B cell (primary cell): Measurements from ENCODE around the gene APH1B. TPM values are rescaled to one million over a fixed set of nuclear protein-coding genes. Genes with fewer than 3 reads are reported as not detected.
A peak's percentile ranks its signal among the peaks of the same experiment; 100 is the strongest.

Experiments
- ATAC-seq: fragments of 200-7000 bp; cut with Tn5 transposase; one replicate; pipeline ENCODE4 v1.10.0; 2021; ENCODE audit warnings: low read depth, mild to moderate bottlenecking, moderate number of reproducible peaks, moderate library complexity
- CTCF ChIA-PET: fragments of 350-600 bp; sonication (Branson Sonifier 250); formaldehyde crosslinking; loops from one replicate; lab custom pipeline; 2021; ENCODE audit warnings: antibody characterized with exemption, inconsistent platforms; lab: Charles Lee
- POLR2A ChIA-PET: fragments of 350-600 bp; sonication (Branson Sonifier 250); formaldehyde crosslinking; loops from one replicate; lab custom pipeline; 2021; ENCODE audit warnings: antibody characterized with exemption; lab: Charles Lee
- DNase-seq: peaks from one replicate; pipeline ENCODE4 v3.0.0; 2013
- H2AFZ ChIP-seq: 2 replicates; pipeline ENCODE4 v1.6.1; 2012; ENCODE audit warnings: mild to moderate bottlenecking, low read depth, low read length; ENCODE audit not compliant: insufficient read depth, poor library complexity, severe bottlenecking
- H3K27ac ChIP-seq, 2 donors: 1 replicate in 1 of 2; 2 replicates in 1 of 2; pipeline ENCODE4 v1.5.1; 2012 to 2013; ENCODE audit warnings: low read length in 2 of 2, mild to moderate bottlenecking in 2 of 2, moderate library complexity in 1 of 2
- H3K27me3 ChIP-seq, 4 experiments: fragments of 200-600 bp in 1 of 4; sonication (generic) in 1 of 4; replicated peaks in 1 of 4; 1 replicate in 2 of 4; 2 replicates in 2 of 4; pipeline versions ENCODE4 v1.6.1 to v1.7.0; 2013 to 2016; ENCODE audit warnings: low read length in 3 of 4, mild to moderate bottlenecking in 2 of 4, mixed read lengths in 1 of 4, moderate library complexity in 1 of 4; ENCODE audit not compliant: insufficient read depth in 4 of 4, control insufficient read depth in 3 of 4; ENCODE audit errors: control extremely low read depth in 1 of 4
- H3K36me3 ChIP-seq, 2 experiments: replicated peaks in 1 of 2; 1 replicate in 1 of 2; 2 replicates in 1 of 2; pipeline versions ENCODE4 v1.6.1 to v1.7.1; 2013; ENCODE audit warnings: low read length in 1 of 2; ENCODE audit not compliant: insufficient read depth in 2 of 2, control insufficient read depth in 1 of 2; ENCODE audit errors: control extremely low read depth in 1 of 2, extremely low read depth in 1 of 2
- H3K4me1 ChIP-seq, 2 donors: fragments of 200-600 bp in 1 of 2; sonication (generic) in 1 of 2; 1 replicate in 1 of 2; 2 replicates in 1 of 2; pipeline versions ENCODE4 v1.5.1 to v1.6.1; 2013 to 2017; ENCODE audit warnings: low read length in 2 of 2; ENCODE audit not compliant: control insufficient read depth in 2 of 2, insufficient read depth in 2 of 2
- H3K4me2 ChIP-seq: replicated peaks from 2 replicates; pipeline ENCODE3; 2012; ENCODE audit warnings: mild to moderate bottlenecking, low read depth, low read length; ENCODE audit not compliant: poor library complexity, severe bottlenecking
- H3K4me3 ChIP-seq, 5 experiments: fragments of 200-600 bp in 1 of 5; sonication (generic) in 1 of 5; 1 replicate in 3 of 5; 2 replicates in 2 of 5; pipeline versions ENCODE4 v1.5.1 to v1.7.0; 2011 to 2016; ENCODE audit warnings: low read length in 4 of 5, mild to moderate bottlenecking in 4 of 5, low read depth in 2 of 5, control low read depth in 1 of 5, moderate library complexity in 1 of 5; ENCODE audit not compliant: insufficient read depth in 1 of 5; ENCODE audit errors: control extremely low read depth in 1 of 5, extremely low read depth in 1 of 5
- H3K79me2 ChIP-seq: fragments of 200-600 bp; sonication (generic); one replicate; pipeline ENCODE4 v1.6.0; 2016; ENCODE audit warnings: low read length; ENCODE audit not compliant: control insufficient read depth, insufficient read depth
- H3K9ac ChIP-seq: fragments of 200-600 bp; sonication (generic); 2 replicates; pipeline ENCODE4 v1.6.1; 2017; ENCODE audit warnings: mild to moderate bottlenecking, low read length, moderate library complexity
- H3K9me3 ChIP-seq, 3 donors: one replicate each; pipeline versions ENCODE4 v1.6.1 to v1.7.1; 2013; ENCODE audit warnings: low read length in 2 of 3; ENCODE audit not compliant: control insufficient read depth in 2 of 3, insufficient read depth in 1 of 3; ENCODE audit errors: control extremely low read depth in 1 of 3
- H4K20me1 ChIP-seq: 2 replicates; pipeline ENCODE4 v1.6.0; 2012; ENCODE audit warnings: mild to moderate bottlenecking, low read length; ENCODE audit not compliant: insufficient read depth, control insufficient read depth, poor library complexity, severe bottlenecking
- H3K27ac Mint-ChIP-seq: one replicate; pipeline ENCODE4 v1.8.0; 2021; ENCODE audit warnings: mixed read lengths
- H3K27me3 Mint-ChIP-seq: one replicate; pipeline ENCODE4 v1.8.0; 2021; ENCODE audit warnings: mixed read lengths
- H3K4me1 Mint-ChIP-seq: one replicate; pipeline ENCODE4 v1.8.0; 2021; ENCODE audit warnings: mixed read lengths
- H3K4me3 Mint-ChIP-seq: one replicate; pipeline ENCODE4 v1.8.0; 2021; ENCODE audit warnings: mixed read lengths
- H3K9me3 Mint-ChIP-seq: one replicate; pipeline ENCODE4 v1.8.0; 2022; ENCODE audit warnings: mixed read lengths; ENCODE audit not compliant: insufficient read depth
- CTCF ChIP-seq: fragments of 200-600 bp; IDR thresholded peaks from one replicate; pipeline ENCODE4 v1.8.0; 2022; ENCODE audit warnings: antibody characterized with exemption, mild to moderate bottlenecking
- EZH2 ChIP-seq: IDR thresholded peaks from 2 replicates; pipeline ENCODE4 v1.6.1; 2012; ENCODE audit warnings: borderline replicate concordance, low read depth, mild to moderate bottlenecking, moderate library complexity, low read length; ENCODE audit not compliant: insufficient read depth, poor library complexity, severe bottlenecking
- WGBS: methylation state at CpG from one replicate; pipeline ENCODE4 v1.1.5; 2013; ENCODE audit warnings: missing lambda C conversion rate; ENCODE audit not compliant: insufficient coverage; 5-methylcytosine and 5-hydroxymethylcytosine counted together
- intact Hi-C: fragments of 100-400 bp; cut with micrococcal nuclease; formaldehyde crosslinking; loops from one replicate; pipeline ENCODE4 v1.10.0; 2022
- polyA plus RNA-seq: library from polyadenylated mRNA; depleted of rRNA; stranded (reverse); fragments of >200 nt; gene quantifications from 2 replicates; pipeline ENCODE4 v1.2.3, GENCODE V29; 2012
- total RNA-seq, 2 donors: library from RNA; stranded (reverse); fragments of 120-200 nt in 1 of 2; gene quantifications; 1 replicate in 1 of 2; 2 replicates in 1 of 2; pipeline versions ENCODE4 v1.2.3 to v1.2.4, GENCODE V29; 2013 to 2022

APH1B gene
- total and polyA plus RNA-seq, 2 donors (not counting 1 experiment from before 2014, with no cell fraction given): 7.6 to 45.2 TPM

GRCh38 chr15:63238171-63238570, 39.2 kb upstream of the APH1B start:
- Histone ChIP-seq H3K4me2 (no peak overlapping the region), H3K4me1 (peaks cover 27 to 29% of the 10 kb centered on the region in 2 donors), H3K27me3 (no peaks in the 10 kb centered on the region), H3K9me3 (peaks cover 0 to 2% (median 0%) of the 10 kb centered on the region in 3 donors), H3K79me2 (peaks cover 92% of the 10 kb centered on the region), H3K27ac (no peak overlapping the region), H4K20me1 (peaks cover 85% of the 10 kb centered on the region), H2AFZ (no peak overlapping the region), H3K9ac (no peak overlapping the region), H3K4me3 (no peak overlapping the region), H3K36me3 (peaks cover 0 to 7% of the 10 kb centered on the region in 2 experiments)
- TF ChIP-seq CTCF: no peak
- no peak for TF ChIP-seq EZH2
- DNase-seq: no peak
- no peak for ATAC-seq
- Mint-ChIP-seq H3K4me1 (peaks cover 65% of the 10 kb centered on the region), H3K27ac (no peak overlapping the region), H3K9me3 (peaks cover 4% of the 10 kb centered on the region), H3K4me3 (no peak overlapping the region), H3K27me3 (no peaks in the 10 kb centered on the region)
- ChIA-PET POLR2A (no interaction called here), CTCF (interaction anchor here (1.1 to 1.3 kb wide), 3 partner anchors 44 to 191 kb away, joined by 3 to 5 read pairs (median 4); partner anchors contain the start of gene RPS27L)
- intact Hi-C loops: no loop called here

- Mint-ChIP-seq H3K4me1 (peaks cover 66% of the 10 kb centered on the region), H3K27me3 (no peaks in the 10 kb centered on the region), H3K27ac (no peak overlapping the region), H3K9me3 (peaks cover 4% of the 10 kb centered on the region), H3K4me3 (no peak overlapping the region)
- Histone ChIP-seq H3K9ac (peak overlapping the region; percentile 22), H4K20me1 (peaks cover 84% of the 10 kb centered on the region), H3K4me1 (peaks cover 27 to 29% of the 10 kb centered on the region in 2 donors), H3K79me2 (peaks cover 92% of the 10 kb centered on the region), H2AFZ (no peak overlapping the region), H3K27ac (no peak overlapping the region), H3K36me3 (peaks cover 0 to 12% of the 10 kb centered on the region in 2 experiments), H3K4me3 (no peak overlapping the region), H3K4me2 (no peak overlapping the region), H3K9me3 (peaks cover 0 to 3% (median 3%) of the 10 kb centered on the region in 3 donors), H3K27me3 (no peaks in the 10 kb centered on the region)
- no peak for TF ChIP-seq CTCF
- TF ChIP-seq EZH2: no peak
- POLR2A ChIA-PET: interaction anchor here (0.6 kb wide), 1 partner anchor 49 kb away, joined by 10 read pairs; the partner anchor contains the start of gene RAB8B
- DNase-seq (no peak), ATAC-seq (peak; percentile 36)
- intact Hi-C loops: no loop called here
- 86% methylated on average over 1 of the region's 1 CpG for WGBS
- CTCF ChIA-PET: interaction anchor here (0.7 to 1.3 kb wide), 5 partner anchors 45 to 257 kb away, joined by 3 to 6 read pairs (median 4); partner anchors contain the start of gene RPS27L
These were observed 38.6 kb upstream of the APH1B start for GRCh38 chr15:63238796-63239195.
